ENCODE measurements around the gene NMNAT1. TPM values are rescaled to one million over a fixed set of nuclear protein-coding genes. Genes with fewer than 3 reads are reported as not detected.
"Not testable (repeated sequence)": the region's sequence is repeated elsewhere in the genome, so short reads cannot be mapped to it uniquely, and the experiment has no call there.

NMNAT1 gene
- total RNA-seq, 4 donors from 2014 or later, result 5.6 to 12.4 (median 8.8) TPM

GRCh38 chr1:10019561-10019960 is 76.3 kb downstream of the NMNAT1 start:
- Histone ChIP-seq H3K27me3 (no peaks in the 10 kb centered on the region), H3K36me3 (no peaks in the 10 kb centered on the region), H3K9me3 (no peaks in the 10 kb centered on the region), H3K27ac (no peak overlapping the region), H3K4me3 (no peak overlapping the region), H3K4me1 (no peaks in the 10 kb centered on the region)
- intact Hi-C loops (cut with DNase I; ENCODE audit: low total_unique reads), result no loop called here
- in situ Hi-C loops (cut with MboI; ENCODE audit: low sequenced_read_pairs in 4 of 4), result no loop called here
- TF ChIP-seq POLR2A (IDR thresholded peaks at IDR 0.05) (no peak), CTCF (IDR thresholded peaks at IDR 0.05 in 4 of 5, conservative IDR thresholded peaks at IDR 0.05 in 1 of 5) (no peak)
- DNase-seq (no peak), ATAC-seq (no peak)

- no peaks in the 10 kb centered on the region for H3K27me3 ChIP-seq
- H3K36me3 ChIP-seq, result no peaks in the 10 kb centered on the region
- in situ Hi-C loops (cut with MboI; ENCODE audit: low sequenced_read_pairs in 4 of 4), result no loop called here
- H3K4me3 ChIP-seq, result no peak overlapping the region
- intact Hi-C loops (cut with DNase I; ENCODE audit: low total_unique reads), result no loop called here
- no peak for TF ChIP-seq POLR2A (IDR thresholded peaks at IDR 0.05)
- no peak for TF ChIP-seq CTCF (IDR thresholded peaks at IDR 0.05 in 4 of 5, conservative IDR thresholded peaks at IDR 0.05 in 1 of 5)
- no peaks in the 10 kb centered on the region for H3K9me3 ChIP-seq
- DNase-seq (no peak), ATAC-seq (no peak)
- H3K4me1 ChIP-seq, result no peaks in the 10 kb centered on the region
- H3K27ac ChIP-seq, result no peak overlapping the region
These were observed 76.8 kb downstream of the NMNAT1 start for GRCh38 chr1:10020086-10020485.

GRCh38 chr1:10020678-10021077 is 77.4 kb downstream of the NMNAT1 start:
- H3K27me3 ChIP-seq; H3K36me3 ChIP-seq; H3K9me3 ChIP-seq; DNase-seq; in situ Hi-C loops (cut with MboI; ENCODE audit: low sequenced_read_pairs in 4 of 4); H3K27ac ChIP-seq; H3K4me1 ChIP-seq; ATAC-seq; intact Hi-C loops (cut with DNase I; ENCODE audit: low total_unique reads); H3K4me3 ChIP-seq: not testable (repeated sequence)

- intact Hi-C loops (cut with DNase I; ENCODE audit: low total_unique reads); in situ Hi-C loops (cut with MboI; ENCODE audit: low sequenced_read_pairs in 4 of 4); H3K36me3 ChIP-seq; H3K27me3 ChIP-seq; H3K4me1 ChIP-seq; ATAC-seq; H3K4me3 ChIP-seq; H3K27ac ChIP-seq; H3K9me3 ChIP-seq; DNase-seq: not testable (repeated sequence)
These were observed 78.7 kb downstream of the NMNAT1 start for GRCh38 chr1:10021992-10022391.

- Histone ChIP-seq H3K4me3 (no peak overlapping the region), H3K36me3 (no peaks in the 10 kb centered on the region), H3K27me3 (no peaks in the 10 kb centered on the region), H3K9me3 (no peaks in the 10 kb centered on the region), H3K27ac (no peak overlapping the region), H3K4me1 (no peaks in the 10 kb centered on the region)
- no peak for TF ChIP-seq POLR2A (IDR thresholded peaks at IDR 0.05)
- TF ChIP-seq CTCF (IDR thresholded peaks at IDR 0.05 in 4 of 5, conservative IDR thresholded peaks at IDR 0.05 in 1 of 5), result no peak
- ATAC-seq (no peak), DNase-seq (no peak)
- in situ Hi-C loops (cut with MboI; ENCODE audit: low sequenced_read_pairs in 4 of 4), result no loop called here
- intact Hi-C loops (cut with DNase I; ENCODE audit: low total_unique reads), result no loop called here
These were observed 79.4 kb downstream of the NMNAT1 start for GRCh38 chr1:10022656-10023055.

GRCh38 chr1:10025354-10025753 is 82.1 kb downstream of the NMNAT1 start:
- in situ Hi-C loops (cut with MboI; ENCODE audit: low sequenced_read_pairs in 4 of 4) (no loop called here), intact Hi-C loops (cut with DNase I; ENCODE audit: low total_unique reads) (no loop called here)
- Histone ChIP-seq H3K4me1 (no peaks in the 10 kb centered on the region), H3K9me3 (no peaks in the 10 kb centered on the region), H3K27ac (no peak overlapping the region), H3K4me3 (no peak overlapping the region), H3K36me3 (no peaks in the 10 kb centered on the region), H3K27me3 (no peaks in the 10 kb centered on the region)
- TF ChIP-seq POLR2A (IDR thresholded peaks at IDR 0.05) (no peak), CTCF (IDR thresholded peaks at IDR 0.05 in 4 of 5, conservative IDR thresholded peaks at IDR 0.05 in 1 of 5) (no peak)
- DNase-seq, result no peak
- no peak for ATAC-seq

Data from gastrocnemius medialis (tissue), 4 donors.